NCI-H128 (cell line): ENCODE data around the gene SRRT.

Source experiments
- DNase-seq: peaks from one replicate; lab custom pipeline; 2025; ENCODE audit not compliant: unreplicated experiment; lab: John Stamatoyannopoulos, UW

Gene SRRT

GRCh38 chr7:100874577-100875355 is at the start of gene SRRT:
SRRT (plus strand) TSS chr7:100875103; CDS start chr7:100875591, 488 bp downstream.
- peak; percentile 99 for DNase-seq

- DNase-seq, result no peak
These were observed 49.7 kb upstream of the SRRT start for GRCh38 chr7:100825215-100825671.

- DNase-seq, result no peak
These were observed 49.0 kb upstream of the SRRT start for GRCh38 chr7:100825751-100826513.

GRCh38 chr7:100826514-100827329 is 48.2 kb upstream of the SRRT start:
- DNase-seq, result no peak

- no peak for DNase-seq
These were observed 47.3 kb upstream of the SRRT start, which contains the start of gene EPHB4 for GRCh38 chr7:100827330-100828226. EPHB4 (minus strand) TSS chr7:100827523; CDS start chr7:100827030, 493 bp downstream.

- no peak for DNase-seq
These were observed 45.7 kb upstream of the SRRT start for GRCh38 chr7:100829150-100829716.

GRCh38 chr7:100830396-100830795 is 44.5 kb upstream of the SRRT start:
- DNase-seq, result no peak

GRCh38 chr7:100832281-100832633 is 42.6 kb upstream of the SRRT start:
- no peak for DNase-seq

GRCh38 chr7:100835903-100836811 is 38.7 kb upstream of the SRRT start:
- DNase-seq, result no peak

GRCh38 chr7:100836812-100837098 is 38.1 kb upstream of the SRRT start:
- no peak for DNase-seq

GRCh38 chr7:100837099-100837836 is 37.6 kb upstream of the SRRT start:
- no peak for DNase-seq

- DNase-seq, result no peak
These were observed 35.5 kb upstream of the SRRT start for GRCh38 chr7:100839361-100839760.

- no peak for DNase-seq
These were observed 34.3 kb upstream of the SRRT start for GRCh38 chr7:100840470-100841100.

- no peak for DNase-seq
These were observed 27.5 kb upstream of the SRRT start for GRCh38 chr7:100847360-100847759.

GRCh38 chr7:100852048-100852872 is 22.6 kb upstream of the SRRT start, which contains the start of gene SLC12A9:
SLC12A9 (plus strand) TSS chr7:100852713; CDS start chr7:100854198, 1,485 bp downstream.
- DNase-seq, result peak; percentile 57

- no peak for DNase-seq
These were observed 20.6 kb upstream of the SRRT start for GRCh38 chr7:100854146-100854895.
